ENCODE results near the gene STX7.

The STX7 gene

GRCh38 chr6:132411296-132411695 lies 101.6 kb downstream of the STX7 start:
- Histone ChIP-seq H2BK5ac (ENCODE audit: low read length) (no peak overlapping the region), H3K23ac (ENCODE audit: low read depth, low read length, poor library complexity) (no peak overlapping the region), H3K18ac (ENCODE audit: low read length) (no peak overlapping the region), H3K79me1 (ENCODE audit: low read depth, low read length) (no peaks in the 10 kb centered on the region), H2AFZ (ENCODE audit: low read length) (no peak overlapping the region), H3K27me3 (ENCODE audit: control insufficient read depth in 3 of 3, insufficient read depth in 3 of 3, low read depth in 1 of 3, low read length in 3 of 3) (no peaks in the 10 kb centered on the region), H3K9me3 (replicated peaks in 1 of 2; ENCODE audit: control insufficient read depth in 2 of 2, insufficient read depth in 1 of 2, low read depth in 1 of 2, low read length in 2 of 2) (no peaks in the 10 kb centered on the region), H3K4me1 (ENCODE audit: control insufficient read depth in 2 of 2, insufficient read depth in 1 of 2, low read depth in 1 of 2, low read length in 2 of 2) (peaks cover 0 to 2% of the 10 kb centered on the region in 2 donors), H4K91ac (ENCODE audit: low read depth, low read length, poor library complexity) (no peak overlapping the region), H4K8ac (ENCODE audit: low read depth, low read length) (no peak overlapping the region), H3K14ac (ENCODE audit: low read length) (no peak overlapping the region), H2BK15ac (ENCODE audit: low read length) (no peak overlapping the region), H3K4me2 (ENCODE audit: insufficient read depth, low read length, poor library complexity, severe bottlenecking) (no peak overlapping the region), H2BK120ac (ENCODE audit: low read depth, low read length) (no peak overlapping the region), H3K27ac (replicated peaks; ENCODE audit: low read length) (no peak overlapping the region), H3K36me3 (replicated peaks in 1 of 2; ENCODE audit: control insufficient read depth in 2 of 2, insufficient read depth in 2 of 2, low read length in 2 of 2) (no peaks in the 10 kb centered on the region), H3K4ac (ENCODE audit: low read length) (no peak overlapping the region), H2BK12ac (ENCODE audit: low read length) (no peak overlapping the region), H2AK5ac (ENCODE audit: low read depth, low read length) (no peak overlapping the region), H3K9ac (ENCODE audit: low read depth, low read length, poor library complexity) (no peak overlapping the region), H3K4me3 (ENCODE audit: low read length in 2 of 2) (no peak overlapping the region)
- DNase-seq (ENCODE audit: low spot score) = no peak
- no CpG with 5 or more reads among the region's 4 CpGs for WGBS, 2 donors (ENCODE audit: extremely low coverage in 2 of 2, insufficient read length in 2 of 2, insufficient replicate concordance in 1 of 2)

- Histone ChIP-seq H3K23ac (ENCODE audit: low read depth, low read length, poor library complexity) (no peak overlapping the region), H3K36me3 (replicated peaks in 1 of 2; ENCODE audit: control insufficient read depth in 2 of 2, insufficient read depth in 2 of 2, low read length in 2 of 2) (no peaks in the 10 kb centered on the region), H2BK5ac (ENCODE audit: low read length) (no peak overlapping the region), H3K14ac (ENCODE audit: low read length) (no peak overlapping the region), H3K4ac (ENCODE audit: low read length) (no peak overlapping the region), H2BK15ac (ENCODE audit: low read length) (no peak overlapping the region), H3K18ac (ENCODE audit: low read length) (no peak overlapping the region), H4K91ac (ENCODE audit: low read depth, low read length, poor library complexity) (no peak overlapping the region), H3K9me3 (replicated peaks in 1 of 2; ENCODE audit: control insufficient read depth in 2 of 2, insufficient read depth in 1 of 2, low read depth in 1 of 2, low read length in 2 of 2) (no peaks in the 10 kb centered on the region), H2BK120ac (ENCODE audit: low read depth, low read length) (no peak overlapping the region), H3K27ac (replicated peaks; ENCODE audit: low read length) (no peak overlapping the region), H2AK5ac (ENCODE audit: low read depth, low read length) (no peak overlapping the region), H2AFZ (ENCODE audit: low read length) (no peak overlapping the region), H3K4me3 (ENCODE audit: low read length in 2 of 2) (no peak overlapping the region), H3K27me3 (ENCODE audit: control insufficient read depth in 3 of 3, insufficient read depth in 3 of 3, low read depth in 1 of 3, low read length in 3 of 3) (no peaks in the 10 kb centered on the region), H3K79me1 (ENCODE audit: low read depth, low read length) (no peaks in the 10 kb centered on the region), H3K4me1 (ENCODE audit: control insufficient read depth in 2 of 2, insufficient read depth in 1 of 2, low read depth in 1 of 2, low read length in 2 of 2) (peaks cover 0 to 2% of the 10 kb centered on the region in 2 donors), H3K4me2 (ENCODE audit: insufficient read depth, low read length, poor library complexity, severe bottlenecking) (no peak overlapping the region), H3K9ac (ENCODE audit: low read depth, low read length, poor library complexity) (no peak overlapping the region), H2BK12ac (ENCODE audit: low read length) (no peak overlapping the region), H4K8ac (ENCODE audit: low read depth, low read length) (no peak overlapping the region)
- no peak for DNase-seq (ENCODE audit: low spot score)
- no CpG with 5 or more reads among the region's 3 CpGs for WGBS, 2 donors (ENCODE audit: extremely low coverage in 2 of 2, insufficient read length in 2 of 2, insufficient replicate concordance in 1 of 2)
These were observed 102.1 kb downstream of the STX7 start for GRCh38 chr6:132410830-132411229.

GRCh38 chr6:132405143-132405915 lies 107.6 kb downstream of the STX7 start:
- no peaks in the 10 kb centered on the region for H3K36me3 ChIP-seq (replicated peaks in 1 of 2; ENCODE audit: control insufficient read depth in 2 of 2, insufficient read depth in 2 of 2, low read length in 2 of 2)
- no peak overlapping the region for H3K23ac ChIP-seq (ENCODE audit: low read depth, low read length, poor library complexity)
- no peak for DNase-seq (ENCODE audit: low spot score)
- no peak overlapping the region for H2BK5ac ChIP-seq (ENCODE audit: low read length)
- H3K4me2 ChIP-seq (ENCODE audit: insufficient read depth, low read length, poor library complexity, severe bottlenecking) = no peak overlapping the region
- no peak overlapping the region for H2BK12ac ChIP-seq (ENCODE audit: low read length)
- no peak overlapping the region for H2BK120ac ChIP-seq (ENCODE audit: low read depth, low read length)
- no peaks in the 10 kb centered on the region for H3K9me3 ChIP-seq (replicated peaks in 1 of 2; ENCODE audit: control insufficient read depth in 2 of 2, insufficient read depth in 1 of 2, low read depth in 1 of 2, low read length in 2 of 2)
- H3K4me1 ChIP-seq (ENCODE audit: control insufficient read depth in 2 of 2, insufficient read depth in 1 of 2, low read depth in 1 of 2, low read length in 2 of 2) = peaks cover 0 to 3% of the 10 kb centered on the region in 2 donors
- no peak overlapping the region for H4K8ac ChIP-seq (ENCODE audit: low read depth, low read length)
- H3K9ac ChIP-seq (ENCODE audit: low read depth, low read length, poor library complexity) = no peak overlapping the region
- H2BK15ac ChIP-seq (ENCODE audit: low read length) = no peak overlapping the region
- H4K91ac ChIP-seq (ENCODE audit: low read depth, low read length, poor library complexity) = no peak overlapping the region
- no peak overlapping the region for H2AFZ ChIP-seq (ENCODE audit: low read length)
- WGBS, 2 donors (ENCODE audit: extremely low coverage in 2 of 2, insufficient read length in 2 of 2, insufficient replicate concordance in 1 of 2) = no CpG with 5 or more reads among the region's 2 CpGs
- H3K4ac ChIP-seq (ENCODE audit: low read length) = no peak overlapping the region
- H3K18ac ChIP-seq (ENCODE audit: low read length) = no peak overlapping the region
- peaks cover 5 to 52% (median 25%) of the 10 kb centered on the region in 3 experiments for H3K27me3 ChIP-seq (ENCODE audit: control insufficient read depth in 3 of 3, insufficient read depth in 3 of 3, low read depth in 1 of 3, low read length in 3 of 3)
- H3K79me1 ChIP-seq (ENCODE audit: low read depth, low read length) = no peaks in the 10 kb centered on the region
- no peak overlapping the region for H2AK5ac ChIP-seq (ENCODE audit: low read depth, low read length)
- no peak overlapping the region for H3K4me3 ChIP-seq (ENCODE audit: low read length in 2 of 2)
- no peak overlapping the region for H3K14ac ChIP-seq (ENCODE audit: low read length)
- H3K27ac ChIP-seq (replicated peaks; ENCODE audit: low read length) = no peak overlapping the region

- no peak overlapping the region for H3K9ac ChIP-seq (ENCODE audit: low read depth, low read length, poor library complexity)
- no peak overlapping the region for H4K8ac ChIP-seq (ENCODE audit: low read depth, low read length)
- H3K27me3 ChIP-seq (ENCODE audit: control insufficient read depth in 3 of 3, insufficient read depth in 3 of 3, low read depth in 1 of 3, low read length in 3 of 3) = peaks cover 5 to 58% (median 30%) of the 10 kb centered on the region in 3 experiments
- no peak overlapping the region for H3K23ac ChIP-seq (ENCODE audit: low read depth, low read length, poor library complexity)
- peaks cover 0 to 3% of the 10 kb centered on the region in 2 donors for H3K4me1 ChIP-seq (ENCODE audit: control insufficient read depth in 2 of 2, insufficient read depth in 1 of 2, low read depth in 1 of 2, low read length in 2 of 2)
- no peak overlapping the region for H3K4ac ChIP-seq (ENCODE audit: low read length)
- no peak overlapping the region for H2AFZ ChIP-seq (ENCODE audit: low read length)
- DNase-seq (ENCODE audit: low spot score) = no peak
- no peak overlapping the region for H3K27ac ChIP-seq (replicated peaks; ENCODE audit: low read length)
- H3K4me2 ChIP-seq (ENCODE audit: insufficient read depth, low read length, poor library complexity, severe bottlenecking) = no peak overlapping the region
- no peak overlapping the region for H3K4me3 ChIP-seq (ENCODE audit: low read length in 2 of 2)
- H2BK5ac ChIP-seq (ENCODE audit: low read length) = no peak overlapping the region
- H2AK5ac ChIP-seq (ENCODE audit: low read depth, low read length) = no peak overlapping the region
- no peaks in the 10 kb centered on the region for H3K79me1 ChIP-seq (ENCODE audit: low read depth, low read length)
- no peak overlapping the region for H2BK12ac ChIP-seq (ENCODE audit: low read length)
- no CpG with 5 or more reads among the region's 3 CpGs for WGBS, 2 donors (ENCODE audit: extremely low coverage in 2 of 2, insufficient read length in 2 of 2, insufficient replicate concordance in 1 of 2)
- H3K14ac ChIP-seq (ENCODE audit: low read length) = no peak overlapping the region
- H3K36me3 ChIP-seq (replicated peaks in 1 of 2; ENCODE audit: control insufficient read depth in 2 of 2, insufficient read depth in 2 of 2, low read length in 2 of 2) = no peaks in the 10 kb centered on the region
- H4K91ac ChIP-seq (ENCODE audit: low read depth, low read length, poor library complexity) = no peak overlapping the region
- no peak overlapping the region for H3K18ac ChIP-seq (ENCODE audit: low read length)
- H3K9me3 ChIP-seq (replicated peaks in 1 of 2; ENCODE audit: control insufficient read depth in 2 of 2, insufficient read depth in 1 of 2, low read depth in 1 of 2, low read length in 2 of 2) = no peaks in the 10 kb centered on the region
- no peak overlapping the region for H2BK120ac ChIP-seq (ENCODE audit: low read depth, low read length)
- no peak overlapping the region for H2BK15ac ChIP-seq (ENCODE audit: low read length)
These were observed 108.2 kb downstream of the STX7 start for GRCh38 chr6:132404736-132405135.
